ENCODE data around the gene TTC6. TPM values are rescaled to one million over a fixed set of nuclear protein-coding genes. Genes with fewer than 3 reads are reported as not detected.
"Not testable (repeated sequence)": the region's sequence is repeated elsewhere in the genome, so short reads cannot be mapped to it uniquely, and the experiment has no call there.

TTC6 gene
- total RNA-seq, 4 donors from 2014 or later, result not detected

DNA sequence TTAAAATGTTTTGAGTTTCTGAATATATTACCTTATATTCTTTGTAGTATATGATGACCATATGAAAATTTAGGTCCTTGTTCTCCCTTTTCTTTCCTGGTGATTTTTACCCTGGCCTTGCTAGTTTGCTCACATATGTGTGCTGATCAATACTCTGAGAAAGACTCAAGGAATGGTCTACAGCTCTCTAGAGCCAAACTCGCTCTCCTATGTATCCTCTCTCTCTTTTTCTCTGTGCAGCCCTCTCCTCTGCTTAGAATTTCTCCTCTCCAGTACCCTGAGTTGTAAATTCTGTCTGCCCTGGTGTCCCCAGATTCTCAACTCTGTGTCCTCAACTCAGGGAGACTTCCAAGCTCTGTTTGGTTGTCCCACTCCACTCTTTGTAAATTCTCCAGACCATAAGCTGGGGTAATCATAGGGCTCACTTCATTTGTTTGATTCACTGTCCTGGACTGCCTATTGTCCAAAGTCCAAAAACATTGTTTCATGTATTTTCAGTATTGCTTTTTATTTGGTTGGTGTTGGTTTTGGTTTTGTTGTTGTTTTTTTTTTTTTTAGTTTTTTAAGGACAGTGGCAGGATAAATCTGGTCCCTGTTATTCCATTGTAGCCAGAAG is 41.4 kb upstream of the TTC6 start:
- no peaks in the 10 kb centered on the region for H3K4me1 ChIP-seq

DNA sequence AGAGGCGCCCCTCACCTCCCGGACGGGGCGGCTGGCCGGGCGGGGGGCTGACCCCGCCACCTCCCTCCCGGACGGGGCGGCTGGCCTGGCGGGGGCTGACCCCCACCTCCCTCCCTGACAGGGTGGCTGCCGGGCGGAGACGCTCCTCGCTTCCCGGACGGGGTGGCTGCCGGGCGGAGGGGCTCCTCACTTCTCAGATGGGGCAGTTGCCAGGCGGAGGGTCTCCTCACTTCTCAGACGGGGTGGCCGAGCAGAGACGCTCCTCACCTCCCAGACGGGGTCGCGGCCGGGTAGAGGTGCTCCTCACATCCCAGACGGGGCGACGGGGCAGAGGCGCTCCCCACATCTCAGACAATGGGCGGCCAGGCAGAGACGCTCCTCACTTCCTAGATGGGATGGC is 39.8 kb upstream of the TTC6 start:
- in situ Hi-C loops (cut with MboI; ENCODE audit: low sequenced_read_pairs in 4 of 4); H3K36me3 ChIP-seq; intact Hi-C loops (cut with DNase I; ENCODE audit: low total_unique reads); DNase-seq; H3K4me3 ChIP-seq; H3K4me1 ChIP-seq; H3K27ac ChIP-seq; H3K27me3 ChIP-seq; ATAC-seq; H3K9me3 ChIP-seq: not testable (repeated sequence)

More for the DNA sequence above, 41.4 kb upstream of the TTC6 start:
- no peak overlapping the region for H3K27ac ChIP-seq
- no peak overlapping the region for H3K4me3 ChIP-seq
- intact Hi-C loops (cut with DNase I; ENCODE audit: low total_unique reads) (no loop called here), in situ Hi-C loops (cut with MboI; ENCODE audit: low sequenced_read_pairs in 4 of 4) (no loop called here)
- no peaks in the 10 kb centered on the region for H3K36me3 ChIP-seq
- TF ChIP-seq, protein P1, sequence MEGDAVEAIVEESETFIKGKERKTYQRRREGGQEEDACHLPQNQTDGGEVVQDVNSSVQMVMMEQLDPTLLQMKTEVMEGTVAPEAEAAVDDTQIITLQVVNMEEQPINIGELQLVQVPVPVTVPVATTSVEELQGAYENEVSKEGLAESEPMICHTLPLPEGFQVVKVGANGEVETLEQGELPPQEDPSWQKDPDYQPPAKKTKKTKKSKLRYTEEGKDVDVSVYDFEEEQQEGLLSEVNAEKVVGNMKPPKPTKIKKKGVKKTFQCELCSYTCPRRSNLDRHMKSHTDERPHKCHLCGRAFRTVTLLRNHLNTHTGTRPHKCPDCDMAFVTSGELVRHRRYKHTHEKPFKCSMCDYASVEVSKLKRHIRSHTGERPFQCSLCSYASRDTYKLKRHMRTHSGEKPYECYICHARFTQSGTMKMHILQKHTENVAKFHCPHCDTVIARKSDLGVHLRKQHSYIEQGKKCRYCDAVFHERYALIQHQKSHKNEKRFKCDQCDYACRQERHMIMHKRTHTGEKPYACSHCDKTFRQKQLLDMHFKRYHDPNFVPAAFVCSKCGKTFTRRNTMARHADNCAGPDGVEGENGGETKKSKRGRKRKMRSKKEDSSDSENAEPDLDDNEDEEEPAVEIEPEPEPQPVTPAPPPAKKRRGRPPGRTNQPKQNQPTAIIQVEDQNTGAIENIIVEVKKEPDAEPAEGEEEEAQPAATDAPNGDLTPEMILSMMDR (IDR thresholded peaks at IDR 0.05 in 4 of 5, conservative IDR thresholded peaks at IDR 0.05 in 1 of 5), result no peak
- no peak for TF ChIP-seq POLR2A (IDR thresholded peaks at IDR 0.05)
- no peak for DNase-seq
- no peak for ATAC-seq
- peaks cover 0 to 3% (median 0%) of the 10 kb centered on the region in 3 donors for H3K27me3 ChIP-seq
- H3K9me3 ChIP-seq, result no peaks in the 10 kb centered on the region

DNA sequence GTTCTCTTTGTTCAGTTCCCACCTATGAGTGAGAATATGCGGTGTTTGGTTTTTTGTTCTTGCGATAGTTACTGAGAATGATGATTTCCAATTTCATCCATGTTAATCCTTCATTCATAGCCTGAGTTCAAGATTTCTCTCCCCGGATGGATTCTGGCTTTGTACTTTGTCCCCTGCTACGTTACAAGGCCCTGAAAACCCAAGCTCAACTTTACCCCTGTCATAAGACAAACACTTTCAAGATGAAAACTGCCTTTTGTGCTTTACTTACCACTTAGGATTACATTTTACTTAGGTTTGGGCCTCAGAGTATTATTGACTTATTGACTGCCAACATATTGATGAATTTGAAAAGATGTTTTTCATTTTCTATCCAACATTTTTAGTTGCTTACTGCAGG is 36.7 kb upstream of the TTC6 start:
- H3K4me3 ChIP-seq, result no peak overlapping the region
- DNase-seq (no peak), ATAC-seq (no peak)
- intact Hi-C loops (cut with DNase I; ENCODE audit: low total_unique reads) (no loop called here), in situ Hi-C loops (cut with MboI; ENCODE audit: low sequenced_read_pairs in 4 of 4) (no loop called here)
- H3K27ac ChIP-seq, result no peak overlapping the region
- H3K27me3 ChIP-seq, result no peaks in the 10 kb centered on the region
- no peaks in the 10 kb centered on the region for H3K9me3 ChIP-seq
- no peak for TF ChIP-seq POLR2A (IDR thresholded peaks at IDR 0.05)
- TF ChIP-seq, protein P1 (IDR thresholded peaks at IDR 0.05 in 4 of 5, conservative IDR thresholded peaks at IDR 0.05 in 1 of 5), result no peak
- H3K4me1 ChIP-seq, result no peaks in the 10 kb centered on the region
- no peaks in the 10 kb centered on the region for H3K36me3 ChIP-seq

DNA sequence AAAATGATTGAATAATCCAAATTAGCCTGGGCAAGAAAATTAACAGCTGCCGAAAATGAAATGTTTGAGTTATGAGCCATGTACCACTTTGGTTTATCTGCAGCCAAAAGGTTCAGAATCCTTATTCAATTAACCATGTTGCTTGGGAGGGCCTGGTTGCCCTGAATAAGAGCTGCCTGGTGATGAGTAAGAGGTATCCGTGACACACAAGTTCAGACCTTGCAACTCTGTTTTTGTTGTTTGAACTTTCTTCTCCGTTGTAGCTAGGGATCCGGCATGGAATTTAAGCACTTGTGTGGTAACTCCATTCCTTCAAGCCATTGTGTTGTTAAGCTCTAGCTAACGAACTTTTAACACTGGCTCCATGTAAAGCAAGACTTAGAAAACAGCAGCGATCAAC is 36.0 kb upstream of the TTC6 start:
- Histone ChIP-seq H3K4me1 (no peaks in the 10 kb centered on the region), H3K27me3 (no peaks in the 10 kb centered on the region), H3K36me3 (no peaks in the 10 kb centered on the region), H3K9me3 (no peaks in the 10 kb centered on the region), H3K4me3 (no peak overlapping the region), H3K27ac (no peak overlapping the region)
- in situ Hi-C loops (cut with MboI; ENCODE audit: low sequenced_read_pairs in 4 of 4), result no loop called here
- intact Hi-C loops (cut with DNase I; ENCODE audit: low total_unique reads), result no loop called here
- TF ChIP-seq, protein P1 (IDR thresholded peaks at IDR 0.05 in 4 of 5, conservative IDR thresholded peaks at IDR 0.05 in 1 of 5), result no peak
- no peak for TF ChIP-seq POLR2A (IDR thresholded peaks at IDR 0.05)
- ATAC-seq, result no peak
- DNase-seq, result no peak

DNA sequence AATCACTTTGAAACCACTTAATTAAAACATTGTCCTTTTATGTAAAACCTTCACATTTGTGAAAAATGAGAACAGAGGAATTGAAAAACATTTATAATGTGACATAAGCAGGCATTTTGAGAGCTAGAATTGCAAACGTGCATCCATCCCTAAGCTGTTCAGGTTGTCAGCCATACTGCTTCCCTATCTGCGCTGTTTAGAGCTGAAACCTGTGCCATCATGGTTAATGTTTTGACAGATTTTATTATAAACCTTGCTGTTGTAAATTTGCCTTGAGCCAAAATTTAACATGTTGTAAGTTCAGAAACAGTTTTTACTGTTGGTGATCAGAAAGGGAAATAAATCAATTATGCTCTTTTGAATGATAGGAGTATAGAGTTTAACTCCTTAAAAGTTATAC is 32.2 kb upstream of the TTC6 start:
- in situ Hi-C loops (cut with MboI; ENCODE audit: low sequenced_read_pairs in 4 of 4), result no loop called here
- TF ChIP-seq, protein P1 (IDR thresholded peaks at IDR 0.05 in 4 of 5, conservative IDR thresholded peaks at IDR 0.05 in 1 of 5), result no peak
- TF ChIP-seq POLR2A (IDR thresholded peaks at IDR 0.05), result no peak
- H3K9me3 ChIP-seq, result no peaks in the 10 kb centered on the region
- no peak overlapping the region for H3K27ac ChIP-seq
- H3K27me3 ChIP-seq, result peaks cover 0 to 3% (median 0%) of the 10 kb centered on the region in 3 donors
- ATAC-seq (no peak), DNase-seq (no peak)
- H3K4me1 ChIP-seq, result no peaks in the 10 kb centered on the region
- no peak overlapping the region for H3K4me3 ChIP-seq
- intact Hi-C loops (cut with DNase I; ENCODE audit: low total_unique reads), result no loop called here
- no peaks in the 10 kb centered on the region for H3K36me3 ChIP-seq

Data from gastrocnemius medialis (tissue), 4 donors.